NCI-H1105 (cell line): ENCODE results near the gene CDK11A.
A peak's percentile ranks its signal among the peaks of the same experiment; 100 is the strongest.
"Not testable (repeated sequence)": the region's sequence is repeated elsewhere in the genome, so short reads cannot be mapped to it uniquely, and the experiment has no call there.

ENCODE experiments used
- DNase-seq: peaks from one replicate; lab custom pipeline; 2025; lab: John Stamatoyannopoulos, UW

Gene CDK11A

GRCh38 chr1:1721201-1721600 is 3.0 kb downstream of the CDK11A start:
- DNase-seq, result no peak

- not testable (repeated sequence) for DNase-seq
Observed at GRCh38 chr1:1715109-1715883, 8.9 kb downstream of the CDK11A start.

- not testable (repeated sequence) for DNase-seq
Observed at GRCh38 chr1:1707897-1708296, 16.3 kb downstream of the CDK11A start.

GRCh38 chr1:1707241-1707640 is 16.9 kb downstream of the CDK11A start:
- DNase-seq, result not testable (repeated sequence)

- not testable (repeated sequence) for DNase-seq
Observed at GRCh38 chr1:1705623-1706022, 18.5 kb downstream of the CDK11A start.

GRCh38 chr1:1704284-1704957 is 19.7 kb downstream of the CDK11A start:
- not testable (repeated sequence) for DNase-seq

- no peak for DNase-seq
Observed at GRCh38 chr1:1703796-1704195, 20.4 kb downstream of the CDK11A start.

- not testable (repeated sequence) for DNase-seq
Observed at GRCh38 chr1:1702506-1702905, 21.7 kb downstream of the CDK11A start.

- not testable (repeated sequence) for DNase-seq
Observed at GRCh38 chr1:1700557-1700956, 23.6 kb downstream of the CDK11A start.

GRCh38 chr1:1700067-1700466 is 24.1 kb downstream of the CDK11A start:
- DNase-seq, result not testable (repeated sequence)

GRCh38 chr1:1699061-1699460 is 25.1 kb downstream of the CDK11A start:
- DNase-seq, result not testable (repeated sequence)

GRCh38 chr1:1697358-1698183 is 26.6 kb downstream of the CDK11A start:
- DNase-seq, result not testable (repeated sequence)

- not testable (repeated sequence) for DNase-seq
Observed at GRCh38 chr1:1696431-1697357, 27.5 kb downstream of the CDK11A start.

GRCh38 chr1:1692714-1693647 is 31.2 kb downstream of the CDK11A start, which contains the start of gene SLC35E2B:
Gene SLC35E2B, minus strand, starts transcription at chr1:1692795. Its CDS starts 16,096 bp downstream, at chr1:1676699.
- peak; percentile 86 for DNase-seq

GRCh38 chr1:1692324-1692713 is 31.8 kb downstream of the CDK11A start:
- DNase-seq, result peak; percentile 42

GRCh38 chr1:1691443-1691842 is 32.7 kb downstream of the CDK11A start:
- not testable (repeated sequence) for DNase-seq

GRCh38 chr1:1689526-1689925 is 34.6 kb downstream of the CDK11A start:
- DNase-seq, result not testable (repeated sequence)

GRCh38 chr1:1687846-1688245 is 36.3 kb downstream of the CDK11A start:
- DNase-seq, result no peak

GRCh38 chr1:1684031-1684681 is 40.0 kb downstream of the CDK11A start:
- no peak for DNase-seq
